NCI-H2227 (cell line): ENCODE results near the gene PHEX.
A peak's percentile ranks its signal among the peaks of the same experiment; 100 is the strongest.

ENCODE experiments used
- DNase-seq: peaks from one replicate; lab custom pipeline; 2025; ENCODE audit not compliant: unreplicated experiment; lab: John Stamatoyannopoulos, UW

The PHEX gene

DNA sequence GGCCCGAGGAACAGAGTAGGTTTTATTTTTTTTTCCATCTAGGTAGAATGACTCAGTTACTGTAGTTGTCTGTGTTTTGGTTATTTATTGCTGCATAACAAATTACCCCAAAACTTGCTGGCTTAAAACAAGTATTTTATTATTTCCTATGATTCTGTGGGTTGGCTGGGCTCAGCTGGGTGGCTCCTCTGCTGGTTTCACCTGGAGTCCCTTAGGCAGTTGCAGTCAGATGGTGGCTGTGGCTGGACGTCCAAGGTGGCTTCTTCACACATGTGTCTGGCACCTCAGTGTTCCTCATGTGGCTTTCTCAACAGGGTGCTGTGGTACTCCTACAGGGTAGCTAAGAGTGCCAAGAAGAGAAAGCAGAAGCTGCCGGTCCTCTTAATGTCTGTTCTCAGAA lies 115.8 kb downstream of the PHEX start:
- DNase-seq = no peak

DNA sequence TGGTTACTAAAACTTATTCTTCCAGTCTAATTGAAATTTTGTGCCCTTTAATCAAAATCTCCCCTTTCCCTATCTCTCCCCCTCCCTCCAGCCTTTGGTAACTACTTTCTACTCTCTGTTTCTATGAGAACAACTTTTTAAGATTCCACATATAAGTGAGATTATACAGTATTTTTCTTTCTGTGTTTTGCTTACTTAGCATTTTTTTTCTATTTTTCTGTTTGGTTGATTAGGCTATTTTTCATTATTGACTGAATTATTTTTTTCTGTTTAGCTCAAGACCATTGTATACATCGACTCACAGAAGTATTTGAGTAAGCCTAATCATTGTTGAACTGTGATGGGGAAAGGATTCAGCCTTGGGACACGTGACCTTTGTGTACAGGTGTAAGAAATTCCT lies 116.4 kb downstream of the PHEX start:
- DNase-seq = no peak

DNA sequence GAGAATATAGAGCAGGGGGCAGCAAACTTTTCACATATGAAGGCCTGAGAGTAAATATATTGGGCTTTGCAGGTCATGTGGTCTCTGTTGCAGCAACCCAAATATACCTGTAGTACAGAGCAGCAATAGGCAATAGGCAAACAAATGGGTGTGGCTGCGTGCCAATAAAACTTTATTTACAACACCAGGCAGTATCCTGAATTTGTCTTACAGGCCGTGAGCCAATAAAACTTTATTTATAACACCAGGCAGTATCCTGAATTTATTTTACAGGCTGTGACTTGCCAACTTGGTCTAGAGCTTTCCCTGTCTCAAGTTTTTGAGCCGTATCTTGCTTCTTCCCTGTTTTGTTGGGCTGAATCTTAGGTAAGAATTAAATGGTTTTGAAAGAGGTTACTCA lies 118.2 kb downstream of the PHEX start:
- no peak for DNase-seq

DNA sequence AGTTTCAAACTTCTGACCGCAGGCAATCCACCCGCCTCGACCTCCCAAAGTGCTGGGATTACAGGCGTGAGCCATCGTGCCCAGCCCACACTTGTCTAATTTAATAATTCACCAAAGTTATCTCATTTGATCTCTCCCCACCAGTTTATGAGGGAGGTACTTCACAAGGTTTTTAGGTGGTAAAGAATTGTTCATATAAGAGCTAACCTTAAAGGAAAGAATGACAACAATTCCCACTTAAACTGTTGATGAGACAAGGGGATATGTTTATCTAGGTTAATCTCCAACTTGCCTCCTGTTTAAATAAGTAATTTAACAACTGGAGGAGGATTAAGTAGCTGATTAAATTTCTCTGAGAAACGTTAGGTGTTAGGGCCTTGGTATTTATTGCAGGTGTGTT lies 123.0 kb downstream of the PHEX start:
- DNase-seq = no peak

DNA sequence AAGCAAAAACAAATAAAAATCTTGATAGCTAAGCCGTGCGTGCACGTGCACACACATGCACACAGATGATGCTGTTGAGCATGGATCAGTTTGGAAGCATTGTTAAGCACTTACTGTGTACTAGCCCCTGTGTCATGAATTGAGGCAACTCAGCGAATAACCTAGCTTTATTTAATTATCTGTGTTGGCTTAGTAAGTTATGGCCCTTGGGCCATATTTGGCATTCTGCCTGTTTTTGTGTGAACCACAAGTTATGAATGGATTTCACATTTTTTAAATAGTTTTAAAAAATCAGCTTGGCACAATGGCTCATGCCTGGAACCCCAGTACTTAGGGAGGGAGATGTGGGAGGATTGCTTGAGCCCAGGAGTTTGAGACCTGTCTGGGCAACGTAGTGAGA lies 126.9 kb downstream of the PHEX start:
- no peak for DNase-seq

DNA sequence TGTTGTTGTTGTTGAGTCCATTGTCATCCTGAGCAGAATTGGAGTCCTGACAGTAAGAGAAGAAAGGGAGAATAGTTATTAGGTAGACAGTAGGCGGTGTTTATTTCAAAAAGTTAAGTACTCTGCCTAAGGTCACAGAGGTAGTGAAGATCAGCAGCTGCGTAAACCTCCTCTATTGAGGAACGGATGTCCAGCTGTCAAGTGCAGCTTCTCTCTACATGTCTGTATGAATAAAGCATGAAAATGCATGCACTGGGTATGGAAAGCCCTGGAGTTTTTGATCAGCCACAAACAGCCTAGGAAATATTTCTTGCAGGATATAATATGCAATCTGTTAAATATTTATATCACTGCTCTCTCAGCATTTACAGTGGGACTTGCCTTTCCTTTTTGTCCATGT lies 131.2 kb downstream of the PHEX start:
- no peak for DNase-seq

DNA sequence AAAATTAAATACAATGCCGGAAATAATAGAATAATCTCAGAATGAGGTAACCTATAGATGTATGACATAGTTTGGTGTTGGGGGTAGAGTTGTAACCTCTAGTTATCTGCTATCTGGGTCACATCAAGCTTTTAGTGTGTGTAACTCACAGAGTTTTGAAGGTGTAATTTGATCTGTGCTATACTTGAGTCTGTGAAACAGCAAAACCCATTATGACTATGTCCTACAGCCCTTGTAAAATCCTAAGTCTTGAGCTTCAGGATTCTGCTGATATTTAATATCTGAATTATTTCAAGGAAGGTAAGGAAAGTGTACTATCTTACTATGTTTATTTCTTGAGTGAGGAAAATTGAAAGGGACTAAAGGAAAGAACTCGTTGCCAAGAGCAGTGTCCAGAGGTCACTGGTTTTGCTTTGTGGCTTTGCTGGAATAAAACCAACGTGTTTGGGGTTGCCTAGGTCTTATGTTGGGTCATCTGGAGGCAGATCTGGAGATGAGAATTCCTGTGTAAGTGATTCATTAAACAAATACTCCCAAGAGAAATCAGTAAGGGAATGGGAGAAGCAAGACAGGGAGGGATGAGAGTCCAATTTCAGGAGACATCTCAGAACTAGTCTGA lies 132.8 kb downstream of the PHEX start:
- no peak for DNase-seq

DNA sequence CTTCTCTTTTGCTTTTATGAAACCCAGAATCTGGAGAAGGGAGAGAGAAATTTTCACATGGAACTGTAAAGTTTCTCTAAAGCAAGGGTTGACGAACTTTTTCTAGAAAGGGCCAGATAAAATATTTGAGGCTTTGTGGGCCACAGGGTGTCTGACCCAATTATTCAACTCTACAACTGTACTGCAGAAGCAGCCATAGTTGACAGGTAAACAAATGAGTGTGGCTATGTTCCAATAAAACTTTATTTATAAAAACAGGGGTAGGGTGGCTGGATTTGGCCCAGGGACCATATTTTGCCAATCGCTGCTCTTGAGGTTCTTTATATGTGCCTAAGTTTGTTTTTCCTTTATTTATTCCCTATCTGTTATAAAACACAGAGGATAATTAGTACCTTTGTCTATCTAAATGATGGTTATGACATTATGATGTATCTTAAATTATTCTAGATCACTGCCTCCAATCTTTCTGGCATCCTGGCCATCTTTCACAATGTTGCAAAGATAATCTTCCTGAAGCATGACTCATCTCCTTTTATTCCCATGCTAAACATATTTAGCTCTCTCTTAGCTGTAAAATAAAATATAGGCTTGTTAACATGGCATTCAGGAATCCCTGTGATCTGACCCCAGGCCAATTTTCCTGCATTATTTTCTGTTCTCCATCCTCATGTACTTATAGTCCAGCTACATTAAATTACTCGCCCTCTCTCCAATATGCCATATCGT lies 133.8 kb downstream of the PHEX start:
- peak; percentile 44 for DNase-seq

DNA sequence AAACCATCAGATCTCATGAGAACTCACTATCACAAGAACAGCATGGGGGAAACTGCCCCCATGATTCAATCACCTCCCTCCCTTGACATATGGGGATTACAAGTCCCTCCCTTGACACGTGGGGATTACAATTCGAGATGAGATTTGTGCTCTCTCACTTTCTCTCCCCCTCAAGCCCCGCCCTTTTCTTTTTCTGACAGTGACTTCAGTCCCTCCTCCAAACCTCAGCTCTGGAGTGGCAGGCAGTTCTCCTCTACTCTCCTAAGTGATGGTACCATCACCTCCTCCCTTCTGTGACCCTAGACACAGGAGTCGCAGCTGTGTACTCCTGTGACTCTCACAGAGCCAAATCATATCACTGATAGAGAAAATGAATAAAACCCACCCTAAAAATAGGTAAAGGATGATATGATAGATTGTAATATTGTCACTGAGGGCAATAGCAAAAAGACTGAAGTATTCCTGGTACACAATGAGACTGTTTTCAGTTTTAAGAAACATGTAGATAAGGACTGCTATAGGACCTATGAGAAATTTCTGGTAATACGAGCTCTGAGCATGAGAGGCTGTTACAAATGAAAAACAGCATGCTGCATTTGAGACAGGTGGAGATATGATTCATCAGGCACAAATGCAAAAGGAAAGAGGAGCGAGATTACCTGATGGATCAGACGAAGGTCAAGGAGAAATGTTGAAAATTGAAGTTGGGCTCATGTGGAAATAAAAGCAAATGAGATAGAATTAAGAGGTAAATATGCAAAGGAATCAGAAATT lies 139.3 kb downstream of the PHEX start:
- no peak for DNase-seq

DNA sequence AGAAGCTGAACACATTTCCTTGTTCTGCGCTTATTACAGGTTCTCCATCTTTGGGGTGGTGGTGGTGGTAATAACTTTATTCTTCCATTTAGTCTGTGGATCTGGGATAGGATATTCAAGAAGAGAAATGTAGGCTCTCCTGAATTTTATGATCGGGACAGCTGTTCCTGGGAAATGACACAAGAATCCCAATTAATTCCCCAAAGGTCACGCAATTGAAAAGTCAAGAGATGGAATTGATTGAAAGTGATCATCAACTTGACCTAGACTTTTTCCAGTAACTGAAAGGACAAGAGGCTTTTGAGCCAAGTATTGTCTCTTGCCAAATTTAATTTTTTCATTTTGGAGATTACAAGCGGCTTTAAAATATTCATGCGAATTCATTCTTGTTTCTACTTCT lies 141.8 kb downstream of the PHEX start:
- no peak for DNase-seq

DNA sequence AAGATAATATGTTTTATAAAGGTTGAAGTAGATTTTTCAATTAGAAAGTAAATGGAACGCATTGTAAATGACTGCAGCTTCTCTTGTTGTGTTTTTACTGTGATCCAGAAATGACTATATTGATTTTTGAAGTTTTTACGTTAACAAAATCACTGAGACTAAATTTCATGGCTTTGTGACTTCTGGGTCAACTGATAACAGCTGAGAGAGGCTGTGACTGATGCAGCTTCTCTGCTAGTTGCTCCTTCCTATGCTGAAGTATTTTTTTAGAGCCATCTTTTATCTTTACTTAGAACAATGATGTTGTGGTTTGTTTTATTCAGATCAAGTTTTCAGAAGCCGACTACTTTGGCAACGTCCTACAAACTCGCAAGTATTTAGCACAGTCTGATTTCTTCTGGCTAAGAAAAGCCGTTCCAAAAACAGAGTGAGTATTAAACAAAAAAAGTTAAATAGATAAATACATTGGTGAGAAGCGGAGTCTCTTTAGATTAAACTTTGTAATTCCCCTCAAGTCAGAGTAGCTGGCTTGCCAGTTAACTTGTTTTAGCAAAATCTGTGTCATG lies 145.9 kb downstream of the PHEX start:
- DNase-seq = no peak

DNA sequence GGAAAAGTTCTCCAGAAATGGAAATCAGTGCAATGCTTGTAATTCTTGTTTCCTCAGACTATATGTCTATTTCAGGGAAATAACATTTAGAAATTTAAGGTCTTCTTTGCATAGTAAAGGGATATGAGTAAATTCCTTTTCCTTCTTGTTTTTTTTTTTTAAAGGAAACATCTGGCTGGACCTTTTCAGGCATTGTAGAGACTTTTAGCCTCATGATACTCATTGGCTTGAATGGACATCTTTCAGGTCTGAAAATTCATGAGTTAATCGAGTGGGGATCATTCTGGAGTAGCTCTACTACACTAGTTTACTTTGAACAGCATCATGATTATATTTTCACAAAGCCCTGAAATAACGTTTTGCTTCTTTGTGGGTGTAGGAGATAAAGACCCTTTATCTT lies 152.0 kb downstream of the PHEX start:
- no peak for DNase-seq

DNA sequence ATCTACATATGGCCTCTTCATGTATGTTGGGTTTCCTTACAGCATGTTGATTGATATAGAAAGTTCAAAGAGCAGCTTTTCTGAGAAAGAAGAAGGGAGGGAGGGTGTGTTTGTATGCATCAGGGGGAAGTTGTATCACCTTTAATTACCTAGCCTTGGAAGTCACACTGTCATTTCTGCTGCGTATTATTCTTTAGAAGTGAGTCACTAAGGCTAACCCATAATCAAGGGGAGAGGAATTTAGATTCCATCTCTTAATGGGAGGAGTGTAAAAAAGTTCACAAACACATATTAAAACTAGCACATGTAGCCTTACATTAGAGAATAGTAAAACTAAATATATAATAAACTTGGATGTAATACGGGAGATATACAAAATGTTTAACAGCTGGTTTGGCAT lies 154.0 kb downstream of the PHEX start:
- peak; percentile 19 for DNase-seq

DNA sequence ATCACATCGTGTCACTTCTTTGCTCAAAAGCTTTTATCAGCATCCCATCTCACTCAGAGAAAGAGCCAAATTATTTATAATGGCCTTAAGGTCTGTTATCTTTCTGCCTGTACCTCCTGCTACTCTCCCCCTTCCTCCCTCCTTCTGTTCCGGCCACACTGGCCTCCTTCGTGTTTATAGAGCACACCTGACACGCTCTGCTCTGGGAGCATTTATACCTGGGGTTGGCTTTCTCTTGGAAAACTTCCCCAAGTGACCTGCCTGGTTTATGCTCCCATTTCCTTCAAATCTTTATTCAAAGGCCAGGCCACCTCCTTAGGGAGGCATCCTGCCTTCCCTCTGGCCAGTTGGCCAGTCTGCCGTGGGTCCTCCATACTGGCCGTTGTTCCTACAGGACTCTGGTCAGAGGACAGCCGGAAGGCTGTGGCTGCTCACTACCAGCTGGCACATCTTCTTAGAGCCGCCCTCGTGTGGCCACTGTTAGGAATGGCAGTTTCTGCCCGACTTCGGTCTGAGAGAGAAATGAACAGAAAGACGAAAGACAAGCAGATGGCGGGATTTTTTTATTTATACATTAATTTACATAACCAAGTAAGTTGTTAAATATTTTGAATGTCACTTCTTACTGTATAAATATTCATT lies 160.4 kb downstream of the PHEX start:
- peak; percentile 86 for DNase-seq

DNA sequence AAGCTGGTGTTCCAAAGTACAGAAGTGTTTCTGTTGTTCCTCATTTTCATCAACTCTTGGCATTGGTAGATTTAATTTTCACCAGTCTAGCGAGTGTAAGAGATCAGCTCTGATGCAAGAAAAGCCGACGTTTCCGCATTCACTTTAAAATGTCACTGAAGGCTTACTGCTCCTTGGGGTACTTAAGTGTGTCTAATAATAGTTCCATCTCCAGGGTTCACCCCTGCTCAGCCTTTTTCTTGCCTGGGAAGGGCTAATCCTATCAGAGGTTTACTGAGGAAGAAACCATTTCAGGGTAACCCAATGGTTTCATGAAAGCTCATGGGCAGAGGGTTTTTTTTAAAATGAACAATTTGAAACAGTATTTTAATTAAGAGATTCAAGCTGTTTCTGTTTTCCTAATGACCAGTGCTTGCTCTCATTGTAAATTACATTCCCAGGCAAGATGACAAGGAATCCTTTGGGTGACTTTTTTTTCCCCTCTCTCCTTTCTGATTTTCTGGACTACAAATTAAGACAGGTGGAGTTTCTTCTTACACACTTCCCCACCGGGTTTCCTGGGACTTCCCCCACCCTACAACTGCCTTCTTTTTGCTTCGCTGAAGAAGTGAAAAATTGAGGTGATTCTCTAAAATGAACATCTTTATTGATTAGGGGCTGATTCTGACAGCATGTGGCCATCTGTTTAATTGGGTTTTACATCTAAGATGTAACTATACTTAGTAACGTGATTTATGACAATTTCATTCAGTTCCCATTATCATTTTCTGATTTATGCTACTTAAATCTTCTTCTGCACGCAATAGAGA lies 161.9 kb downstream of the PHEX start:
- peak; percentile 35 for DNase-seq

DNA sequence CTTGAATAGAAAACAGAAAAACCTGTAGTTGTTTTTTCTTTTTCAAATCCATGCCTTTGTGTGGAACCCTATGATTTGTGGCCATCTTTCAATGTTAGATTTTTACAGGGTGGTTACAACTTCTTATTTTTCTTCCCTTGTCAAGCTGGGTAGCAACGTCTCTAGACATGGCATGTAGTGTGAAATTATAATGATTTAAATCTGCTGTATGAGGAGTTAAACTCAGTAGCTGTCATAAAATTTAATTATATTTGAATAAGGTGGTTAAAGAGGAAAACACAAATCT lies 162.5 kb downstream of the PHEX start:
- no peak for DNase-seq

DNA sequence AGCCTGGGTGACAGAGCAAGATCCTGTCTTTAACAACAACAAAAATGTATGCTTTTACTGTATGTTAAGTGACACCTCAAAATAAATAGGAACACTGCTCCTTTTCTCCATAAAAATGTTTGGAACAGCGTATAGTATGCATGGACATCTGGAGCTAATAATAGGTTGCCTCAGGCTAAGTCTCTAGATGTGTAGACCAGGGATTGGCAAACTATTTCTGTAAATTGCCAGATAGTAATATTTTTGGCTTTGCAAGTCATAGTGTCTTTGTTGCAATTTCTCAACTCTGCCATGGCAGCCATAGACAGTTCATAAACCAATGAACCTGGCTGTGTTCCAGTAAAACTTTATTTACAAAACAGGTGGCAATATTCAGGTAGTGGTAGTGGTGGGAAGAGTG lies 164.0 kb downstream of the PHEX start:
- no peak for DNase-seq

DNA sequence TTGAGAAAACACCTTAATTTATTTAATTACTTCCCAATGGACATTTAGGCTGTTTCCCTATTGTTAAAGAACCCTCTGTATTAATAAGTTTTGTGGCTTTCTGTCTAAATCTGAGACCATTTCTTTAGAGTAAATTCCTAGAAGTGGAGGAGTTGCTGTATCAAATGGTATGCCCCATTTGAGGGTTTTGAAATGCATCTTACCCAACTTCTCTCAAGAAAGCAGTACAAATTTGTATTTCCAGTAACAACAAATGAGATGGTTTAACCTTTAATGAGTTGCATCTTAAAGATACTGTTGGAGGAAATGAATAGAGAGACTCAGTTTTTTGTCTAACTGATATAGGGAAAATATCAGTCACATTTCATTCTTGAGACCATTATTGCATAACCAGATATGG lies 170.1 kb downstream of the PHEX start:
- no peak for DNase-seq

DNA sequence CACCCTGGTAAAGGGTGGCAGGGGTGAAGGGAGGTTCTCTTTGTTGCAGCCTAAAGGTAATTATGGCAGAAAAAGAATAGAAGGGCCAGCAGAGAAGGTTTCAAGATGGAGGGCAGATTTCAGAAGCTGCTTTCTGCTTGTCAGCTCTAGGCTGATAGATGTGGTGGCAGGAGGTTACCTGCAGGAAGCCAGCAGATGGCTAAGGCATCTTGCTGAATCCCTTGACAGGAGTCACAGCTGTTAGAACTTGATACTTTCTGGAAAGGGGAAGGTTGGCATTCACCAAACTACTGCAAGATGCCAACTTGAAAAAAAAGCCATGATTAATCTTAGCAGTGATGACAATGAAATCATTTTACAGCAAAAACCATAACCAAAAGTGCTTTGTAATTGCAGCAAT lies 171.1 kb downstream of the PHEX start:
- DNase-seq = no peak

DNA sequence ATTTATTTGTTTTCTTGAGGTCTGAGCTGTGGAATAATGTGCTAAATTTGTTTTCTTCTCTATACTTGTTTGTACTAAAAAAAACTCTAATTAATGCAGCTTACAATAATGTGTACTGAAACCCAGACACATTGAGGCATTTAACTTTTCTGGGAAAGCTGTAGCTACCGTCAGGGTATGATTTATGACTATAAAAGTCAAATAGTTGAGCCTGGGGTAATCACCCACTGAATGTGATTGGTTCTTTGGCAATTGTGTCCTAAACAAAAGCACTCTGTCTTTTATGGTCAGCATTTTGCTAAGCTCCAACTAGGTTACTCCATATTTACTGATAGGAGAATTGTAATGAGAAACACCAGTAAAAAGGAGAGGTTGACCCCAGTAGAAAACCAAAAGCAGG lies 174.7 kb downstream of the PHEX start:
- DNase-seq = peak; percentile 13

DNA sequence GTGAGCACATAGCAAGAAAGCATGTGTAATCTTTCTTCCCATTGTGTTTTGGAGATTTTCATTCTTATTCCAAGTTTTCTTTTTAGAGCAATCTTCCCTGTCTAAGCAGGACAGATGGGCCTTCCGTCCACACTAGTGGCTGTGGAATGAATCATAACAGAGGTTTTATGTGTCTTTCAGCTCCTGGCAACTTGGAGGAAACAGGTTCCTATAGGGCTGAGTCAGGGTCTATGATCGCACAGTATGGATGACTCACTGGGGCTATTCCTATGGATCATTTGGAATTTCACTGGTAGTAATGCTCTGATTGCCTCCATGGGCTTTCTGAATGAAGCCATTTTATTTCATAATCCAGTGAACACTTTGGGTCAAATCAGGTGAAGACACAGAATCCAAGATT lies 188.8 kb downstream of the PHEX start:
- no peak for DNase-seq
